Measurements from ENCODE around the gene KRTAP10-9.
"Not testable (repeated sequence)": the region's sequence is repeated elsewhere in the genome, so short reads cannot be mapped to it uniquely, and the experiment has no call there.

Gene KRTAP10-9

GRCh38 chr21:44626673-44627143, at the start of gene KRTAP10-9:
Gene KRTAP10-9, plus strand, starts transcription at chr21:44627093. Its CDS starts 79 bp downstream, at chr21:44627172.
- no peak for DNase-seq (ENCODE audit: low spot score)

DNA sequence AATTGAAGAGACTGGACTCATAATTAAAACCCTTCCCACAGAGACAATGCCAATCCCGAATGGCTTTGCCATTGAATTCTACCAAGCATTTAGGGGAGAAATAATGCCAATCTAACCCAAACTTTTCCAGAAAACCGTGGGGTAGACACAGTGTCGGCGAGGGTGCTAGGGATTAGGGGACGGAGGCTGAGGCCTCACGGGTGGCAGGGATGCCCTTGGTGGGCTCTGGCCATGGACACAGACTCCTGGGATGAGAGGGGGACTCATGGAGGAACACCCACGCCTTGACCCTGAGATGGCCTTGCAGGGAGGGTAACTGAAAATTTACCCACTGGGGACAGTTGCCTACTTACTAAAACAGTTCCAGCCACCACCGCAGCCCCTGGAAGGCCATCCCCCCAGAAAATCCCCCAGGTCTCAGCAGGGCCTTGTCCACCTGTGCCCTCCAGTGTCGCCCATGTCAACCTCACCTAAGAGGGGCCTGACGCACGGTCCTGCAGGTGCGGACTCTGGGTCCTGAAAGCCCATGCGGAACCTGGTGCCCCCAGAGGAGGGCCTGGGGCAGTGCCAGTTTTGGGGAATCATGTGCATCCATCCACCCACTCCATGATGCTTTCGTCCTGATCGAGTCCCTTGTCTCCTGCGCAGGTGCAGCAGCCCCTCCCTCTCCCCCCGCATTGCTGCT, 48.4 kb upstream of the KRTAP10-9 start:
- DNase-seq (ENCODE audit: low spot score), result no peak

- DNase-seq (ENCODE audit: low spot score), result no peak
Observed at GRCh38 chr21:44579056-44579832, 47.6 kb upstream of the KRTAP10-9 start.

GRCh38 chr21:44579833-44580144, 47.1 kb upstream of the KRTAP10-9 start:
- DNase-seq (ENCODE audit: low spot score), result no peak

DNA sequence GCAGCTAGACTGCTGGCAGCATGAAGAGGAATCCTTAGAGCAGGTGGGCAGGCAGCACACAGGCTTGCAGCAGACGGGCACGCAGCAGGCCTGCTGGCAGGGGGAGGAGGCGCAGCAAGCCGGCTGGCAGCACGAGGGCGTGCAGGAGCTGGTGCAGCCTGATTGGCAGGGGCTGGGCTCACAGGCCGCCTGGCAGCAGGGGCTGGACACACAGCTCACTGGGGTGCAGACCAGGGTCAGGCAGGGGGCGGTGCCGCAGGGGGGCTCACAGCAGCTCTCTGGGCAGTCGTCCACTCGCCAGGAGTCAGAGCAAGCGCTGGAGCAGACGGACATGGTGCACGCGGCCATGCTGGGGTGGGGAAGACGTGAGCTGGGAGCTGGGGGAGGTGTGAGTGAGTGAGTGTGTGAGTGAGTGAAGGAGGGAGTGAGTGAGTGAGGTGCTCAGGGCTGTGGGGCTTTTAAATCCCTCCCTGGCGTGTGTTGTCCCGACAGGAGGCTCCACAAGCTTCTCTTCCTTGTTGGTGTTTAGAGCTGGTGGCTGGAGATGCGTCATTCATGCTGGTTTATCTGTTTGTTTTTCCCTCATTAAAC, 46.6 kb upstream of the KRTAP10-9 start, which contains the start of gene KRTAP10-5:
TSS of gene KRTAP10-5 (minus strand) at position 374 of the 591 bp plus-strand sequence. CDS start at position 348, 26 bp downstream.
- DNase-seq (ENCODE audit: low spot score), result not testable (repeated sequence)

GRCh38 chr21:44581158-44581557, 45.7 kb upstream of the KRTAP10-9 start:
- DNase-seq (ENCODE audit: low spot score), result no peak

GRCh38 chr21:44582055-44582454, 44.8 kb upstream of the KRTAP10-9 start:
- DNase-seq (ENCODE audit: low spot score), result no peak

DNA sequence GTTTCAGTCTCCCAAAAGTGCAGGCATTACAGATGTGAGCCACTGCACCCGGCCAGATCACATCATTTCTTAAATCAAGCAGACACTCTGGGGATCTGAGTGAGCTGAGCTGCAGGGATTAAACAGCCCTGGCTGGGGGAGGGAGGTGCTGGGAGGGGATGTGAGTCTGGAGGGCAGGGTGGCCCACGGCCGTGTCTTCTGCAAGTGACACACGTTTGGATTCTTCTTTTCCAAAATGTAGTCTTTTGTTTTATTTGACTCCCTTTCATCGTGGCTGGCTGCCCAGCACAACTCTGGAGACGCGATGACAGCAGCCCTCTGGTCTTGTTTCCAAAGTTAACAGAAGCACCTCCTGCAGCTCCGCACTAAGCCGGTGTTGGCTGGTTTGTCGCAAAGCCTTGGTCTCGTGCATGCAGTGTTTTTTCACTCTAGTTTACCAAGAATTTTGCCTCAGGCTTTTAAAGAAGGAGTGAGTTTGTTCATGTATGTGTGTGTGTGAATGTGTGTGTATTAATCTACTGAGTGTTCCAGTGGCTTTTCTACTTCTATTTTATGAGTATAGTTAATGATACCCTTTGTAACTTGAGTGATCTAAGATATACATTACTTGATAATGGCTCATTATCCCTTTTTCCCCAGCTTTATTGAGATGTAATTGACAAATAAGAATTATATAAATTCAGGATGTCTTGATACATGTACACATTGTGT, 43.6 kb upstream of the KRTAP10-9 start:
- DNase-seq (ENCODE audit: low spot score), result no peak

DNA sequence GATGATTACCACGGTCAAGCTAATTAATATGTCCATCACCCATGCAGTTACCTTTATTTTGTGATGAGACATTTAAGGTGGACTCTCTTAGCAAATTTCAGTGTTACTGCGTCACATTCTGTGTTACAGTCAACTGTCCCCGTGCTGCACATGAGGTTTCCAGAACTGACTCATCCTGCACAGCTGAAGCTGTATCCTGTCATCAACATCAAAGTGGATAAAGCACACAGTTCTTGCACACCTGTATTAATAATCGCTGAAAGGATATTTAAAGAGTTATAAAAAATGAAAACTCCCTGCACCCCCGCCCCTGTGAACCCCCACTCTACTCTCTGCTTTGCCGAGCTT, 43.1 kb upstream of the KRTAP10-9 start:
- DNase-seq (ENCODE audit: low spot score), result no peak

GRCh38 chr21:44585892-44586291, 41.0 kb upstream of the KRTAP10-9 start:
- no peak for DNase-seq (ENCODE audit: low spot score)

DNA sequence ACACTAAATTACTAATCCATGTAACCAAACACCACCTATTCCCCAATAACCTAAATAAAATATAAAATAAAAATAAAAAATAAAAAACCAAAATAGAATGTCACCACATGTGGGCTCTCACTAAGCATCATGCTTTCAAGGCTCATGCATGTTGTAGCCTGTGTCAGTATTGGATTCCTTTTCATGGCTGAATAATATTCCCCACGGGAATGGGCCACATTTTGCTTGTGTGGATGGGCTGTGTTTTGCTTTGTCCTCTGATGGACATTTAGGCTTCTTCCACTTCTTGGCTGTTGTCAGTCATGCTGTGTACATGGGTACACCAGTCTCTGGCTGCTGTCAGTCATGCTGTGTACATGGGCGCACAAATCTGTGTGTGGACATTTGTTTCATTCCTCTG, 37.8 kb upstream of the KRTAP10-9 start:
- no peak for DNase-seq (ENCODE audit: low spot score)

- no peak for DNase-seq (ENCODE audit: low spot score)
Observed at GRCh38 chr21:44589586-44590305, 37.1 kb upstream of the KRTAP10-9 start.

- DNase-seq (ENCODE audit: low spot score), result no peak
Observed at GRCh38 chr21:44590311-44590721, 36.6 kb upstream of the KRTAP10-9 start.

DNA sequence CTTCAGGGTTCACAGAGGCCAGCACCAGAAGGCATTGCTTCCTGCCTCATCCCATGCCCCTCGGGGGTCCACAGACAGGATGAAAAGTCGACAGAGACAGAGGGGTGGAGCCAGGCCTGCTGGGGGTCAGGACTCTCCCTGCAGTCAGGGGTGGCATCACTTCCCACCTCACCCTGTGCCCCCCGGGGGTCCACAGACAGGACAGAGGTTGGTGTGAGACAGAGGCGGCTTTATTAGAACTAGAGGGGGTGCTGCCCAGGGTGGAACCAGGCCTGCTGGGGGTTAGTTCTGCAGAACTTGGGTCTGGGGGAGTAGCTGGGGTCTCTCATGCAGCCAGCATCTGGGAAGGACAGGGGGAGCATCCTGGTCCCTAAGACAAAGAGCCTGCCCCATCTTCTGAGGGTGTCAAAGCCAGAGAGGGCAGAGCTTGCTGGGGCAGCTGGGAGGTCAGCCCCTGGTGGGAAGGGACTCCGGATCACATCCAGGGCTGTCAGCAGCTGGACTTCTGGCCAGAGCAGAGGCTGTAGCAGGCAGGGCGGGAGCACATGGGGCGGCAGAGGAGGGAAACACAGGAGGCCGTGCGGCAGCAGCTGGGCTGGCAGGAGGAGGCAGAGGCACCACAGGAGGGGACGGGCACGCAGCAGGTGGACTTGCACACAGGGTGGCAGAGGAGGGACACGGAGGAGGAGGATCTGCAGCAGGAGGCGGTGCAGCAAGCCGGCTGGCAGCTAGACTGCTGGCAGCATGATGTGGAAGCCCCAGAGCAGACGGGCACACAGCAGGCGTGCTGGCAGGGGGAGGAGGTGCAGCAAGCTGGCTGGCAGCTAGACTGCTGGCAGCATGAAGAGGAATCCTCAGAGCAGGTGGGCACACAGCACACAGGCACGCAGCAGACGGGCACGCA, 35.7 kb upstream of the KRTAP10-9 start:
- not testable (repeated sequence) for DNase-seq (ENCODE audit: low spot score)

DNA sequence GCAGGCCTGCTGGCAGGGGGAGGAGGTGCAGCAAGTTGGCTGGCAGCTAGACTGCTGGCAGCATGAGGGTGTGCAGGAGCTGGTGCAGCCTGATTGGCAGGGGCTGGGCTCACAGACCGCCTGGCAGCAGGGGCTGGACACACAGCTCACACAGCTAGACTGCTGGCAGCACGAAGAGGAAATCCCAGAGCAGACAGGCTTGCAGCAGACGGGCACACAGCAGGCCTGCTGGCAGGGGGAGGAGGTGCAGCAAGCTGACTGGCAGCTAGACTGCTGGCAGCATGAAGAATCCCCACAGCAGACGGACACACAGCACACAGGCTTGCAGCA, 35.1 kb upstream of the KRTAP10-9 start:
- DNase-seq (ENCODE audit: low spot score), result not testable (repeated sequence)

DNA sequence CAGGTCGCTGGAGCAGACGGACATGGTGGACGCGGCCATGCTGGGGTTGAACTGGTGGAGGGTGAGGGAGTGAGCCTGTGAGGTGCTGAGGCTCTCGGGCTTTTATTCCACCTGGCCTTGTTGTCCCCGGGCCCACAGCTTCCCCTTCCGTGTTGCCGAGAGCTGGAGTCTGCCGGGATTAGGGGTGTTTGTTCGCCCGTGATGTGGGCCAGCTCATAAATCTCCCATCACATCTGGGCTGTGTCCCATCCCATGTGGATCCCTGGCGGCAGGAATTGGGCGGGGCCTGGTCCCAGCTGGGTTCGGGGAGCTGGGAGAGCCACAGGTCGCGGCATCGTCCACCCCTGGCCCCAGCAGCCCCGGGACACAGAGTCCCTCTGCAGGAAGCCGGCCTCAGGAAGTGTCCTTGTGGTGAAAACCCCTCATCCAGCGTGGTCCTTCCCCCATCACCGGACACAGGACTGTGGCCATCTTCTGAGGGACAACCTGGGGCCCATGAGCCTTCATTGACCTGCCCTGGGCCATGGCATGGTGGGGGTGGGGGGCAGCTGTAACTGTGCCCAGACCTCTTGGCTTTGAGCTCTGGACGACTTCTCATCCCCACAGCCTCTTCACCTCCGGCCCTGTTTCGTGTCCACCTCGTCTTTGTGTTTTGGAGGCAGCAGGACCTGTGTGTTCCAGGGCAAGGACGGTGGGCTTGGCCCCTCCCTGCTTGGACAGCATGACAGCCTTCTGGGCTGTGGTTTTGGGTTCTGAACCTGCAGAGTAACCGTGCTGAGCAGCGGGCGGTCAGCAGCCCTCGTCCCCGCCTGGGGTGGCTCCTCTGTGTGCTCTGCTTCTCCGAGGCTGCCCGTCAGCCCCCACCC, 34.2 kb upstream of the KRTAP10-9 start, which contains the start of gene KRTAP10-6:
TSS of gene KRTAP10-6 (minus strand) at position 60 of the 866 bp plus-strand sequence. CDS start at position 39, 21 bp downstream.
- DNase-seq (ENCODE audit: low spot score), result no peak

DNA sequence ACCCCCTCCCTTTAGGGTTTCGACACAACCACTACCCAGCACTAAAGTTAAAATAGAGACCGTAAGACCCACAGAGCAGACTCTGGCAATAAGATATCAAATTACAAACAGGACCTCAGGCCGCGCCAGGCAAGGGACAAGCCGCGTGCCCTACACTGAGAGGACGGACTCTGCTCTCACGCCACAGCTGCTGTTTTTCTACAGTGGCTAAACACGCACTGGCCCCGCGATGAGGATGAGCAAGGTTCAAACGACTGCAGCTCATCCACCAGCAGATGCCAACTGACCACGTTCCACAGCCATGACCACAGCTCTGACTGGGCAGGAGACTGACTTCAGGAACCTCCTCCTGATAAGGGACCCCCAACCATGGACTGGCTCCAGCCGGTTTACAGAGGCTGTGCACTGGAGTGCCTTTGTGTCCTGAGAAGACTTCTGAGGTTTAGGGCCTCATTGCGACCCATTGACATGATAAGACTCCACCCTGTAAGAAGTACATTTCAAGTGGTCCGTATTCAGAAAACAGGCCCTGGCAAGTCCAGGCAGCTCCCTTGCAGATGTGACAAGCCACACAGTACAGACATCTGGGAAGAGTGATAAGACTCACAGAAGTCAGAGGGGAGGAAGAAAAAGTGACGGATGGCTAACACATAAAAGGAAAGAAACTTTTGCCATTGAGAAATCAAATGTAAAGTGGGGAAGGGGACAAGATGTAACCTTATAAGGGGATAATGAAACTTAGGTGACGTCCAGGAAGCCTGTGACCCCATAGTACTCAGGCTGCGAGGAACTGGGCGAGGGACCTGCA, 33.1 kb upstream of the KRTAP10-9 start:
- DNase-seq (ENCODE audit: low spot score), result no peak

GRCh38 chr21:44594406-44594916, 32.4 kb upstream of the KRTAP10-9 start:
- no peak for DNase-seq (ENCODE audit: low spot score)

- no peak for DNase-seq (ENCODE audit: low spot score)
Observed at GRCh38 chr21:44595524-44595923, 31.4 kb upstream of the KRTAP10-9 start.

Measured in germinal center (tissue), 1 donor.